GM12801 (cell line): ENCODE measurements around the gene GRM5.

Experiments
- CTCF ChIP-seq: IDR thresholded peaks from one replicate; pipeline ENCODE4 v1.5.1; 2011; ENCODE audit warnings: control low read depth; ENCODE audit not compliant: insufficient read length; ENCODE audit errors: extremely low read depth

Gene GRM5

GRCh38 chr11:88507771-88508417, 557.9 kb downstream of the GRM5 start:
- TF ChIP-seq CTCF: no peak

- no peak for TF ChIP-seq CTCF
Measured at GRCh38 chr11:88501541-88501940, 564.2 kb downstream of the GRM5 start.

- no peak for TF ChIP-seq CTCF
Measured at GRCh38 chr11:88495836-88496235, 569.9 kb downstream of the GRM5 start.

- no peak for TF ChIP-seq CTCF
Measured at GRCh38 chr11:88494848-88495247, 570.9 kb downstream of the GRM5 start.

GRCh38 chr11:88491674-88492073, 574.1 kb downstream of the GRM5 start:
- no peak for TF ChIP-seq CTCF

- TF ChIP-seq CTCF: no peak
Measured at GRCh38 chr11:88489030-88489429, 576.8 kb downstream of the GRM5 start.

- no peak for TF ChIP-seq CTCF
Measured at GRCh38 chr11:88487646-88488045, 578.1 kb downstream of the GRM5 start.
